ENCODE results near the gene WDR5. TPM values are rescaled to one million over a fixed set of nuclear protein-coding genes. Genes with fewer than 3 reads are reported as not detected.
A peak's percentile ranks its signal among the peaks of the same experiment; 100 is the strongest.

Gene WDR5
- total and polyA plus RNA-seq, 10 of the 15 experiments (the other 5 are each of a cell fraction or from before 2014, with no cell fraction given) = 1.4 to 43.7 (median 33.2) TPM

GRCh38 chr9:134158242-134158641 lies 22.4 kb downstream of the WDR5 start:
- WGBS (ENCODE audit: insufficient coverage, insufficient replicate concordance, low lambda C conversion rate, missing lambda C conversion rate) = 93% methylated on average over 17 of the region's 17 CpGs
- no peak for ATAC-seq
- POLR2A ChIA-PET = interaction anchor here (0.6 kb wide), 1 partner anchor 92 kb away, joined by 3 read pairs; no protein-coding TSS in a partner anchor
- no peak for FAIRE-seq
- H3K27ac ChIP-seq (ENCODE audit: control insufficient read depth, insufficient read depth) = no peak overlapping the region
- H4K20me1 ChIP-seq (ENCODE audit: control insufficient read depth, insufficient read depth) = no peaks in the 10 kb centered on the region
- RAD21 ChIA-PET (ENCODE audit: unreplicated experiment) = no interaction called here
- no peaks in the 10 kb centered on the region for H3K27me3 ChIP-seq (replicated peaks in 1 of 2; ENCODE audit: control insufficient read depth in 2 of 2, insufficient read depth in 2 of 2, low read length in 1 of 2)
- TF ChIP-seq BCL3 (IDR thresholded peaks at IDR 0.05; ENCODE audit: borderline replicate concordance, insufficient read depth, low read depth, low read length, poor library complexity, severe bottlenecking) (no peak), TCF7 (IDR thresholded peaks at IDR 0.05; ENCODE audit: borderline replicate concordance) (no peak), JUND (IDR thresholded peaks at IDR 0.05; ENCODE audit: low read depth, low read length) (no peak), USF2 (IDR thresholded peaks at IDR 0.05; ENCODE audit: borderline replicate concordance, low read depth, low read length) (no peak), ZNF217 (IDR thresholded peaks at IDR 0.05) (no peak), LARP7 (IDR thresholded peaks at IDR 0.05) (no peak), ATF2 (IDR thresholded peaks at IDR 0.05; ENCODE audit: low read length) (no peak), POLR2A (IDR thresholded peaks at IDR 0.05; ENCODE audit: low read depth, low read length) (no peak), WRNIP1 (IDR thresholded peaks at IDR 0.05; ENCODE audit: borderline replicate concordance, low read depth, low read length) (no peak), REST (IDR thresholded peaks at IDR 0.05; ENCODE audit: low read depth, low read length) (no peak), NR2C1 (IDR thresholded peaks at IDR 0.05) (no peak), CEBPB (IDR thresholded peaks at IDR 0.05; ENCODE audit: borderline replicate concordance in 1 of 2, low read depth in 2 of 2, low read length in 2 of 2) (no peak)
- TF ChIP-seq, protein P1, sequence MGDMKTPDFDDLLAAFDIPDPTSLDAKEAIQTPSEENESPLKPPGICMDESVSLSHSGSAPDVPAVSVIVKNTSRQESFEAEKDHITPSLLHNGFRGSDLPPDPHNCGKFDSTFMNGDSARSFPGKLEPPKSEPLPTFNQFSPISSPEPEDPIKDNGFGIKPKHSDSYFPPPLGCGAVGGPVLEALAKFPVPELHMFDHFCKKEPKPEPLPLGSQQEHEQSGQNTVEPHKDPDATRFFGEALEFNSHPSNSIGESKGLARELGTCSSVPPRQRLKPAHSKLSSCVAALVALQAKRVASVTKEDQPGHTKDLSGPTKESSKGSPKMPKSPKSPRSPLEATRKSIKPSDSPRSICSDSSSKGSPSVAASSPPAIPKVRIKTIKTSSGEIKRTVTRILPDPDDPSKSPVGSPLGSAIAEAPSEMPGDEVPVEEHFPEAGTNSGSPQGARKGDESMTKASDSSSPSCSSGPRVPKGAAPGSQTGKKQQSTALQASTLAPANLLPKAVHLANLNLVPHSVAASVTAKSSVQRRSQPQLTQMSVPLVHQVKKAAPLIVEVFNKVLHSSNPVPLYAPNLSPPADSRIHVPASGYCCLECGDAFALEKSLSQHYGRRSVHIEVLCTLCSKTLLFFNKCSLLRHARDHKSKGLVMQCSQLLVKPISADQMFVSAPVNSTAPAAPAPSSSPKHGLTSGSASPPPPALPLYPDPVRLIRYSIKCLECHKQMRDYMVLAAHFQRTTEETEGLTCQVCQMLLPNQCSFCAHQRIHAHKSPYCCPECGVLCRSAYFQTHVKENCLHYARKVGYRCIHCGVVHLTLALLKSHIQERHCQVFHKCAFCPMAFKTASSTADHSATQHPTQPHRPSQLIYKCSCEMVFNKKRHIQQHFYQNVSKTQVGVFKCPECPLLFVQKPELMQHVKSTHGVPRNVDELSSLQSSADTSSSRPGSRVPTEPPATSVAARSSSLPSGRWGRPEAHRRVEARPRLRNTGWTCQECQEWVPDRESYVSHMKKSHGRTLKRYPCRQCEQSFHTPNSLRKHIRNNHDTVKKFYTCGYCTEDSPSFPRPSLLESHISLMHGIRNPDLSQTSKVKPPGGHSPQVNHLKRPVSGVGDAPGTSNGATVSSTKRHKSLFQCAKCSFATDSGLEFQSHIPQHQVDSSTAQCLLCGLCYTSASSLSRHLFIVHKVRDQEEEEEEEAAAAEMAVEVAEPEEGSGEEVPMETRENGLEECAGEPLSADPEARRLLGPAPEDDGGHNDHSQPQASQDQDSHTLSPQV (IDR thresholded peaks at IDR 0.05) = no peak
- DNase-seq (ENCODE audit: low read depth, low spot score) = no peak
- TSS peak; percentile 75 for BruUV-seq (replicated peaks)
- no peak overlapping the region for H3K9ac ChIP-seq (ENCODE audit: control insufficient read depth, insufficient read depth, low read length)
- H3K9me3 ChIP-seq (replicated peaks; ENCODE audit: control insufficient read depth, insufficient read depth, low read length) = no peaks in the 10 kb centered on the region
- H3K4me3 ChIP-seq = no peak overlapping the region
- no peak overlapping the region for H3K4me2 ChIP-seq (ENCODE audit: control insufficient read depth, insufficient read depth)
- no peaks in the 10 kb centered on the region for H3K79me2 ChIP-seq (ENCODE audit: control insufficient read depth, insufficient read depth, low read length)
- SMC1A ChIA-PET (ENCODE audit: uncharacterized antibody, unreplicated experiment) = no interaction called here
- no peaks in the 10 kb centered on the region for H3K4me1 ChIP-seq (ENCODE audit: control insufficient read depth, insufficient read depth, low read length)
- in situ Hi-C loops (cut with MboI) = no loop called here
- CTCF ChIA-PET = no interaction called here
- H3K36me3 ChIP-seq (ENCODE audit: control insufficient read depth in 2 of 2, insufficient read depth in 2 of 2, low read length in 1 of 2) = peaks cover 4 to 43% of the 10 kb centered on the region in 2 experiments; a peak in 3 of 4 replicates
- H2AFZ ChIP-seq (ENCODE audit: control insufficient read depth, low read depth, low read length) = no peak overlapping the region
- intact Hi-C loops (cut with micrococcal nuclease; ENCODE audit: unreplicated experiment) = no loop called here

Data from GM12878 (cell line).